Adrenal gland (tissue), 12 donors: ENCODE results near the gene UBASH3B. TPM values are rescaled to one million over a fixed set of nuclear protein-coding genes. Genes with fewer than 3 reads are reported as not detected.

Source experiments
- DNase-seq, 7 donors: peaks; one replicate each; pipeline ENCODE4 v3.0.0-alpha.2; 2019 to 2020
- H3K27ac ChIP-seq, 5 donors: fragments of 200-600 bp; sonication (generic) in 4 of 5; 1 replicate in 3 of 5; 2 replicates in 2 of 5; pipeline versions ENCODE4 v1.5.1 to v1.8.0; 2016 to 2020; ENCODE audit warnings: mild to moderate bottlenecking in 1 of 5
- H3K27me3 ChIP-seq: fragments of 200-600 bp; 2 replicates; pipeline ENCODE4 v1.8.0; 2021
- H3K36me3 ChIP-seq, 2 donors: fragments of 200-600 bp; replicated peaks in 1 of 2; 1 replicate in 1 of 2; 2 replicates in 1 of 2; pipeline versions ENCODE4 v1.5.1 to v1.8.0; 2018 to 2022
- H3K4me1 ChIP-seq, 2 donors: fragments of 200-600 bp; replicated peaks in 1 of 2; 1 replicate in 1 of 2; 2 replicates in 1 of 2; pipeline versions ENCODE4 v1.5.1 to v1.8.0; 2018 to 2021
- H3K4me3 ChIP-seq, 4 donors: fragments of 200-600 bp; sonication (generic) in 3 of 4; one replicate each; pipeline ENCODE4 v1.5.1; 2016 to 2018
- H3K9me3 ChIP-seq, 3 donors: fragments of 200-600 bp; sonication (generic) in 1 of 3; replicated peaks in 1 of 3; 1 replicate in 2 of 3; 2 replicates in 1 of 3; pipeline versions ENCODE4 v1.5.1 to v1.8.0; 2016 to 2021
- CTCF ChIP-seq, 6 experiments: fragments of 450-650 bp in 4 of 6; fragments of 200-600 bp in 2 of 6; sonication (generic) in 1 of 6; IDR thresholded peaks; 1 replicate in 5 of 6; 2 replicates in 1 of 6; pipeline versions ENCODE4 v1.5.1 to v1.8.0; 2016 to 2021; ENCODE audit warnings: antibody characterized with exemption in 6 of 6, mild to moderate bottlenecking in 2 of 6, moderate library complexity in 1 of 6
- POLR2A ChIP-seq, 2 donors: fragments of 450-650 bp; IDR thresholded peaks; one replicate each; pipeline ENCODE4 v1.6.1; 2017; ENCODE audit warnings: antibody characterized with exemption in 2 of 2, mild to moderate bottlenecking in 2 of 2, moderate library complexity in 1 of 2
- WGBS, 4 donors: extraction: QIAGEN DNeasy Blood & Tissue Kit in 2 of 4; methylation state at CpG; one replicate each; pipeline versions ENCODE4 v1.1.5 to v1.1.7; 2013 to 2017; 5-methylcytosine and 5-hydroxymethylcytosine counted together
- intact Hi-C, 2 donors: fragments of 100-400 bp; cut with DNase I; formaldehyde crosslinking; loops; one replicate each; pipeline versions ENCODE4 v1.14.1 to v1.15.0; 2022 to 2023
- polyA plus RNA-seq, 3 donors: library from polyadenylated mRNA; stranded (reverse); fragments of 200-250 nt in 2 of 3; fragments of 350-450 nt in 1 of 3; fragmentation: Illumina TruSeq in 1 of 3; extraction: RNeasy Lipid Tissue Mini Kit (QIAGEN cat#74804) in 1 of 3; gene quantifications; one replicate each; pipeline ENCODE4 v1.2.3, GENCODE V29; 2013 to 2014
- total RNA-seq, 9 donors: library from RNA; depleted of rRNA in 4 of 9; stranded (reverse); fragments of >200 nt in 4 of 9; fragments of 120-200 nt in 1 of 9; fragmentation: NEBNext Ultra II Directional in 1 of 9; extraction: Animal tissue kit (Norgen Biotek cat#: 25700) in 1 of 9; gene quantifications; one replicate each; pipeline versions ENCODE4 v1.1.0 to v1.2.4, GENCODE V29; 2013 to 2023
- donor health status: healthy with polysubstance abuse.
- donor health status: Bipolar disorder and iron deficiency.
- donor health status: DM: yes; HTN: yes; CAD: no.
- donor health status: DM: no; HTN: no; CAD: no.
- donor health status: DM: no; HTN: no; CAD: no.
- donor health status: DM: yes; HTN: yes; CAD: no.

UBASH3B gene
- total and polyA plus RNA-seq, 12 donors = 0.57 to 21.5 (median 5.6) TPM

- TF ChIP-seq POLR2A (IDR thresholded peaks at IDR 0.05) = no peak
- TF ChIP-seq CTCF (IDR thresholded peaks at IDR 0.05) = no peak
- Histone ChIP-seq H3K4me3 (no peak overlapping the region), H3K9me3 (no peaks in the 10 kb centered on the region), H3K27ac (no peak overlapping the region), H3K36me3 (no peaks in the 10 kb centered on the region), H3K4me1 (no peaks in the 10 kb centered on the region), H3K27me3 (no peaks in the 10 kb centered on the region)
- 89 to 93% (median 91%) methylated on average over 4 of the region's 4 CpGs for WGBS, 4 donors
- intact Hi-C loops = no loop called here
- DNase-seq = no peak
Measured at GRCh38 chr11:122765487-122766131, 110.1 kb downstream of the UBASH3B start.

- TF ChIP-seq POLR2A (IDR thresholded peaks at IDR 0.05) = no peak
- TF ChIP-seq CTCF (IDR thresholded peaks at IDR 0.05) = no peak
- 61 to 81% (median 78%) methylated on average over 4 of the region's 4 CpGs for WGBS, 4 donors
- intact Hi-C loops = no loop called here
Measured at GRCh38 chr11:122769126-122769780, 113.7 kb downstream of the UBASH3B start.

GRCh38 chr11:122772945-122773344 is 117.4 kb downstream of the UBASH3B start:
- H3K27me3 ChIP-seq = no peaks in the 10 kb centered on the region
- WGBS, 4 donors = 53 to 71% (median 63%) methylated on average over 3 to 7 of the region's 7 CpGs
- intact Hi-C loops = no loop called here
- no peaks in the 10 kb centered on the region for H3K36me3 ChIP-seq
- H3K9me3 ChIP-seq = no peaks in the 10 kb centered on the region
- no peak overlapping the region for H3K4me3 ChIP-seq
- TF ChIP-seq POLR2A (IDR thresholded peaks at IDR 0.05) (no peak), CTCF (IDR thresholded peaks at IDR 0.05) (no peak)
- peaks cover 0 to 14% of the 10 kb centered on the region in 2 donors for H3K4me1 ChIP-seq
- no peak for DNase-seq
- no peak overlapping the region for H3K27ac ChIP-seq

More at GRCh38 chr11:122769126-122769780, 113.7 kb downstream of the UBASH3B start:
- no peak overlapping the region for H3K27ac ChIP-seq
- H3K9me3 ChIP-seq = no peaks in the 10 kb centered on the region
- no peaks in the 10 kb centered on the region for H3K27me3 ChIP-seq
- no peak overlapping the region for H3K4me3 ChIP-seq
- H3K36me3 ChIP-seq = no peaks in the 10 kb centered on the region
- H3K4me1 ChIP-seq = peaks cover 0 to 14% of the 10 kb centered on the region in 2 donors
- DNase-seq = no peak

GRCh38 chr11:122773781-122774266 is 118.3 kb downstream of the UBASH3B start:
- H3K4me1 ChIP-seq = peaks cover 0 to 14% of the 10 kb centered on the region in 2 donors
- 52 to 61% (median 59%) methylated on average over 8 of the region's 8 CpGs for WGBS, 4 donors
- H3K27ac ChIP-seq = no peak overlapping the region
- H3K9me3 ChIP-seq = no peaks in the 10 kb centered on the region
- intact Hi-C loops = no loop called here
- H3K4me3 ChIP-seq = no peak overlapping the region
- no peak for TF ChIP-seq POLR2A (IDR thresholded peaks at IDR 0.05)
- TF ChIP-seq CTCF (IDR thresholded peaks at IDR 0.05) = no peak
- no peak for DNase-seq
- H3K27me3 ChIP-seq = no peaks in the 10 kb centered on the region
- H3K36me3 ChIP-seq = no peaks in the 10 kb centered on the region
